ENCODE measurements around the gene CELF2. TPM values are rescaled to one million over a fixed set of nuclear protein-coding genes. Genes with fewer than 3 reads are reported as not detected.

The CELF2 gene
- total RNA-seq, 1 experiment from 2014 or later = 28.7 TPM

- no peaks in the 10 kb centered on the region for H3K79me2 ChIP-seq (ENCODE audit: insufficient read depth, low read length)
- no peak overlapping the region for H2BK12ac ChIP-seq (ENCODE audit: insufficient read length, low read depth, low read length)
- no peak overlapping the region for H3K23ac ChIP-seq (ENCODE audit: insufficient read length, low read depth, low read length)
- Mint-ChIP-seq H3K4me1 (peaks cover 66 to 73% of the 10 kb centered on the region in 2 experiments), H3K27ac (no peak overlapping the region), H3K4me3 (no peak overlapping the region), H3K36me3 (ENCODE audit: insufficient read depth in 1 of 3, low read depth in 3 of 3) (peaks cover 4 to 17% (median 5%) of the 10 kb centered on the region in 3 experiments; a peak in 3 of 7 replicates), H3K27me3 (ENCODE audit: low read depth) (no peaks in the 10 kb centered on the region), H3K9me3 (no peaks in the 10 kb centered on the region)
- no peaks in the 10 kb centered on the region for H4K20me1 ChIP-seq (ENCODE audit: control insufficient read depth, insufficient read depth, insufficient read length)
- no peak overlapping the region for H3K9ac ChIP-seq (ENCODE audit: extremely low read depth, insufficient read length, low read length)
- no peak for DNase-seq
- no peak overlapping the region for H4K91ac ChIP-seq (ENCODE audit: insufficient read length, low read depth, low read length)
- H3K4me2 ChIP-seq (ENCODE audit: insufficient read depth, insufficient read length, low read length) = no peak overlapping the region
- no peaks in the 10 kb centered on the region for H3K79me1 ChIP-seq (ENCODE audit: insufficient read depth, low read depth, low read length, poor library complexity, severe bottlenecking)
- no peak overlapping the region for H3K27ac ChIP-seq (ENCODE audit: insufficient read length, low read depth, low read length)
- no peak overlapping the region for H2AFZ ChIP-seq (ENCODE audit: low read length)
- no peak overlapping the region for H3K56ac ChIP-seq (ENCODE audit: insufficient read length, low read depth, low read length)
- H4K5ac ChIP-seq (ENCODE audit: insufficient read length, low read depth, low read length) = no peak overlapping the region
- H4K8ac ChIP-seq (replicated peaks; ENCODE audit: insufficient read length, low read depth, low read length) = no peak overlapping the region
- TF ChIP-seq CTCF (conservative IDR thresholded peaks at IDR 0.05) = no peak
- H3K14ac ChIP-seq (ENCODE audit: insufficient read depth, low read length) = no peak overlapping the region
- H3K4ac ChIP-seq (ENCODE audit: low read depth, low read length) = no peak overlapping the region
- no peak overlapping the region for H3T11ph ChIP-seq (ENCODE audit: low read length)
- no peak overlapping the region for H2AK5ac ChIP-seq (ENCODE audit: insufficient read length, low read length)
- no peaks in the 10 kb centered on the region for H3K27me3 ChIP-seq (ENCODE audit: insufficient read depth, low read length)
- H3K4me1 ChIP-seq (ENCODE audit: insufficient read depth, low read length) = peaks cover 7% of the 10 kb centered on the region; the same call in 1 of the 2 replicates
- no CpG with 5 or more reads among the region's 5 CpGs for WGBS (ENCODE audit: extremely low coverage, insufficient read length, low lambda C conversion rate)
- no peaks in the 10 kb centered on the region for H3K9me3 ChIP-seq (ENCODE audit: control insufficient read depth, low read depth, low read length)
- no peak overlapping the region for H2BK20ac ChIP-seq (ENCODE audit: low read depth, low read length, poor library complexity, severe bottlenecking)
- no peak overlapping the region for H2BK120ac ChIP-seq (ENCODE audit: low read depth, low read length, poor library complexity, severe bottlenecking)
- H2BK15ac ChIP-seq (ENCODE audit: low read depth, low read length) = no peak overlapping the region
- H2BK5ac ChIP-seq (ENCODE audit: insufficient read length, low read length) = no peak overlapping the region
- no peak overlapping the region for H3K18ac ChIP-seq (ENCODE audit: insufficient read length, low read depth, low read length)
- H3K23me2 ChIP-seq (ENCODE audit: insufficient read length, low read depth, low read length, poor library complexity, severe bottlenecking) = no peaks in the 10 kb centered on the region
Measured at GRCh38 chr10:11201911-11202310, 184.2 kb downstream of the CELF2 start.
